Neuron (in vitro differentiated cells): ENCODE results near the gene PKN3.
"Not testable (repeated sequence)": the region's sequence is repeated elsewhere in the genome, so short reads cannot be mapped to it uniquely, and the experiment has no call there.

Experiments
- H2AFZ ChIP-seq: one replicate; pipeline ENCODE4 v1.6.1; 2013; ENCODE audit warnings: low read depth, mild to moderate bottlenecking, inconsistent platforms, low read length, moderate library complexity
- H3K27me3 ChIP-seq: one replicate; pipeline ENCODE4 v1.6.1; 2013; ENCODE audit warnings: low read length; ENCODE audit not compliant: insufficient read depth
- H3K36me3 ChIP-seq: one replicate; pipeline ENCODE4 v1.6.1; 2013; ENCODE audit warnings: low read length; ENCODE audit not compliant: insufficient read depth
- H3K4me1 ChIP-seq: one replicate; pipeline ENCODE4 v1.6.1; 2013; ENCODE audit warnings: low read length; ENCODE audit not compliant: insufficient read depth
- H3K4me3 ChIP-seq: 2 replicates; pipeline ENCODE4 v1.5.1; 2013; ENCODE audit warnings: mild to moderate bottlenecking, low read length, moderate library complexity
- H3K9me3 ChIP-seq: one replicate; pipeline ENCODE4 v1.6.1; 2013; ENCODE audit warnings: low read length

Gene PKN3

GRCh38 chr9:128684325-128685199, 17.7 kb upstream of the PKN3 start:
- Histone ChIP-seq H3K36me3 (no peaks in the 10 kb centered on the region), H2AFZ (peak overlapping the region; percentile 73), H3K27me3 (no peaks in the 10 kb centered on the region)

GRCh38 chr9:128685636-128686489, 16.4 kb upstream of the PKN3 start:
- H3K9me3 ChIP-seq, result no peaks in the 10 kb centered on the region
- no peaks in the 10 kb centered on the region for H3K27me3 ChIP-seq
- H3K4me3 ChIP-seq, result no peak overlapping the region
- no peak overlapping the region for H2AFZ ChIP-seq
- peaks cover 31% of the 10 kb centered on the region for H3K4me1 ChIP-seq
- peaks cover 4% of the 10 kb centered on the region for H3K36me3 ChIP-seq

More at GRCh38 chr9:128684325-128685199, 17.7 kb upstream of the PKN3 start:
- peaks cover 31% of the 10 kb centered on the region for H3K4me1 ChIP-seq
- H3K9me3 ChIP-seq, result no peaks in the 10 kb centered on the region
- peak overlapping the region; percentile 60 for H3K4me3 ChIP-seq

GRCh38 chr9:128687453-128687852, 14.8 kb upstream of the PKN3 start:
- Histone ChIP-seq H3K4me1 (peaks cover 44% of the 10 kb centered on the region), H3K4me3 (no peak overlapping the region), H3K36me3 (peaks cover 19% of the 10 kb centered on the region), H3K27me3 (no peaks in the 10 kb centered on the region), H2AFZ (no peak overlapping the region), H3K9me3 (no peaks in the 10 kb centered on the region)

- Histone ChIP-seq H3K4me3 (peak within 1 kb of the TSS; percentile 94), H2AFZ (peak within 1 kb of the TSS; percentile 97), H3K27me3 (no peaks in the 10 kb centered on the region), H3K4me1 (peaks cover 40% of the 10 kb centered on the region), H3K9me3 (no peaks in the 10 kb centered on the region), H3K36me3 (peaks cover 31% of the 10 kb centered on the region)
These were observed 13.6 kb upstream of the PKN3 start, which contains the start of gene SET for GRCh38 chr9:128688501-128689292. Gene SET, plus strand, starts transcription at chr9:128689222. Its CDS starts 361 bp downstream, at chr9:128689583.

GRCh38 chr9:128689293-128689774, 13.0 kb upstream of the PKN3 start:
- Histone ChIP-seq H2AFZ (no peak overlapping the region), H3K4me1 (peaks cover 36% of the 10 kb centered on the region), H3K36me3 (peaks cover 37% of the 10 kb centered on the region), H3K27me3 (no peaks in the 10 kb centered on the region), H3K4me3 (peak overlapping the region; percentile 94), H3K9me3 (no peaks in the 10 kb centered on the region)

- H3K36me3 ChIP-seq, result peaks cover 41% of the 10 kb centered on the region
- H2AFZ ChIP-seq, result no peak overlapping the region
- peak overlapping the region; percentile 94 for H3K4me3 ChIP-seq
- H3K27me3 ChIP-seq, result no peaks in the 10 kb centered on the region
- no peaks in the 10 kb centered on the region for H3K9me3 ChIP-seq
- H3K4me1 ChIP-seq, result peaks cover 29% of the 10 kb centered on the region
These were observed 12.3 kb upstream of the PKN3 start for GRCh38 chr9:128689820-128690683.

- peak overlapping the region; percentile 94 for H3K4me3 ChIP-seq
- no peaks in the 10 kb centered on the region for H3K9me3 ChIP-seq
- no peaks in the 10 kb centered on the region for H3K27me3 ChIP-seq
- H3K4me1 ChIP-seq, result peaks cover 24% of the 10 kb centered on the region
- H3K36me3 ChIP-seq, result peaks cover 44% of the 10 kb centered on the region
- no peak overlapping the region for H2AFZ ChIP-seq
These were observed 11.6 kb upstream of the PKN3 start for GRCh38 chr9:128690684-128691034.

- not testable (repeated sequence) for H2AFZ ChIP-seq, H3K9me3 ChIP-seq, H3K4me3 ChIP-seq, H3K27me3 ChIP-seq
- H3K36me3 ChIP-seq, result peaks cover 59% of the 10 kb centered on the region
- H3K4me1 ChIP-seq, result peaks cover 14% of the 10 kb centered on the region
These were observed 8.6 kb upstream of the PKN3 start for GRCh38 chr9:128693738-128694137.

GRCh38 chr9:128694344-128694743, 8.0 kb upstream of the PKN3 start:
- H3K36me3 ChIP-seq, result peaks cover 59% of the 10 kb centered on the region
- no peaks in the 10 kb centered on the region for H3K27me3 ChIP-seq
- no peak overlapping the region for H3K4me3 ChIP-seq

GRCh38 chr9:128696923-128697707, 5.2 kb upstream of the PKN3 start:
- H3K9me3 ChIP-seq, result no peaks in the 10 kb centered on the region
- H2AFZ ChIP-seq, result no peak overlapping the region
- H3K36me3 ChIP-seq, result peaks cover 44% of the 10 kb centered on the region
- peaks cover 2% of the 10 kb centered on the region for H3K4me1 ChIP-seq
- H3K4me3 ChIP-seq, result no peak overlapping the region
- no peaks in the 10 kb centered on the region for H3K27me3 ChIP-seq

More at GRCh38 chr9:128694344-128694743, 8.0 kb upstream of the PKN3 start:
- H3K4me1 ChIP-seq, result peaks cover 14% of the 10 kb centered on the region
- H2AFZ ChIP-seq, result no peak overlapping the region
- no peaks in the 10 kb centered on the region for H3K9me3 ChIP-seq

GRCh38 chr9:128699096-128699795, 3.1 kb upstream of the PKN3 start:
- not testable (repeated sequence) for H3K4me1 ChIP-seq, H3K4me3 ChIP-seq, H2AFZ ChIP-seq, H3K9me3 ChIP-seq, H3K27me3 ChIP-seq
- peaks cover 22% of the 10 kb centered on the region for H3K36me3 ChIP-seq
